ENCODE results near the gene NAT9.

- TF ChIP-seq CTCF (IDR thresholded peaks at IDR 0.05) (no peak), POLR2A (IDR thresholded peaks at IDR 0.05) (no peak)
Measured at GRCh38 chr17:74773871-74774286, 2.3 kb downstream of the NAT9 start.
